Liver (tissue), 3 donors: ENCODE measurements around the gene CCDC102A.

Experiments used
- GABPA ChIP-seq, 2 donors: IDR thresholded peaks in 1 of 2; conservative IDR thresholded peaks in 1 of 2; 2 replicates each; pipeline ENCODE4 v1.6.1; 2016; ENCODE audit warnings: antibody characterized with exemption in 2 of 2, mild to moderate bottlenecking in 1 of 2, moderate library complexity in 1 of 2
- JUND ChIP-seq, 2 donors: IDR thresholded peaks; 2 replicates each; pipeline ENCODE4 v1.6.1; 2016; ENCODE audit warnings: antibody characterized with exemption in 2 of 2
- RAD21 ChIP-seq, 2 donors: IDR thresholded peaks; 2 replicates each; pipeline ENCODE4 v1.6.1; 2016; ENCODE audit warnings: antibody characterized with exemption in 2 of 2, mild to moderate bottlenecking in 2 of 2
- RXRA ChIP-seq, 2 donors: IDR thresholded peaks; 2 replicates each; pipeline ENCODE4 v1.6.1; 2017 to 2018; ENCODE audit warnings: antibody characterized with exemption in 2 of 2, mild to moderate bottlenecking in 1 of 2
- YY1 ChIP-seq: IDR thresholded peaks from 2 replicates; pipeline ENCODE4 v1.6.1; 2016; ENCODE audit warnings: antibody characterized with exemption, mild to moderate bottlenecking
- TF ChIP-seq, protein P1 (sequence below): fragments of 150-350 bp; IDR thresholded peaks from 2 replicates; pipeline ENCODE4 v1.5.1; 2017; ENCODE audit warnings: improper control_type of control experiment, low read depth, low read length; ENCODE audit not compliant: missing input control
- TF ChIP-seq, protein P2 (sequence below): IDR thresholded peaks from 2 replicates; pipeline ENCODE4 v1.6.1; 2016; ENCODE audit warnings: antibody characterized with exemption
- TF ChIP-seq, protein P3 (sequence below): IDR thresholded peaks from 2 replicates; pipeline ENCODE4 v1.6.1; 2016; ENCODE audit warnings: antibody characterized with exemption
- TF ChIP-seq, protein P4 (sequence below): IDR thresholded peaks from 2 replicates; pipeline ENCODE4 v1.6.1; 2016; ENCODE audit warnings: antibody characterized with exemption, mild to moderate bottlenecking
- TF ChIP-seq, protein P5 (sequence below): IDR thresholded peaks from 2 replicates; pipeline ENCODE4 v1.6.1; 2016; ENCODE audit warnings: antibody characterized with exemption
- donor health status: healthy.
- donor health status: healthy.

DNA sequence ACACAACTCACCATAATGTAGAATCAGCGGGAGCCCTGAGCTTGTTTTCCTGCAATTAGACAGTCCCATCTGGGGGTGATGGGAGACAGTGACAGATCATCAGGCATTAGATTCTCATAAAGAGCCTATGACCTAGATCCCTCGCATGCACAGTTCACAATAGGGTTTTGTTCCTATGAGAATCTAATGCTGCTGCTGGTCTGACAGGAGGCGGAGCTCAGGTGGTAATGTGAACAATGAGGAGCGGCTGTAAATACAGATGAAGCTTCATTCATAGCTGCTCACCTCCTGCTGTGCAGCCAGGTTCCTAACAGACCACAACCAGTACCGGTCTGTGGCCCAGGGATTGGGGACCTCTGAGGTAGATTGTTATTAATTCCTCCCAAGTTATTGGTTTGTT is 47.1 kb downstream of the CCDC102A start:
- TF ChIP-seq, protein P1, sequence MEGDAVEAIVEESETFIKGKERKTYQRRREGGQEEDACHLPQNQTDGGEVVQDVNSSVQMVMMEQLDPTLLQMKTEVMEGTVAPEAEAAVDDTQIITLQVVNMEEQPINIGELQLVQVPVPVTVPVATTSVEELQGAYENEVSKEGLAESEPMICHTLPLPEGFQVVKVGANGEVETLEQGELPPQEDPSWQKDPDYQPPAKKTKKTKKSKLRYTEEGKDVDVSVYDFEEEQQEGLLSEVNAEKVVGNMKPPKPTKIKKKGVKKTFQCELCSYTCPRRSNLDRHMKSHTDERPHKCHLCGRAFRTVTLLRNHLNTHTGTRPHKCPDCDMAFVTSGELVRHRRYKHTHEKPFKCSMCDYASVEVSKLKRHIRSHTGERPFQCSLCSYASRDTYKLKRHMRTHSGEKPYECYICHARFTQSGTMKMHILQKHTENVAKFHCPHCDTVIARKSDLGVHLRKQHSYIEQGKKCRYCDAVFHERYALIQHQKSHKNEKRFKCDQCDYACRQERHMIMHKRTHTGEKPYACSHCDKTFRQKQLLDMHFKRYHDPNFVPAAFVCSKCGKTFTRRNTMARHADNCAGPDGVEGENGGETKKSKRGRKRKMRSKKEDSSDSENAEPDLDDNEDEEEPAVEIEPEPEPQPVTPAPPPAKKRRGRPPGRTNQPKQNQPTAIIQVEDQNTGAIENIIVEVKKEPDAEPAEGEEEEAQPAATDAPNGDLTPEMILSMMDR = no peak
- TF ChIP-seq, protein P2, sequence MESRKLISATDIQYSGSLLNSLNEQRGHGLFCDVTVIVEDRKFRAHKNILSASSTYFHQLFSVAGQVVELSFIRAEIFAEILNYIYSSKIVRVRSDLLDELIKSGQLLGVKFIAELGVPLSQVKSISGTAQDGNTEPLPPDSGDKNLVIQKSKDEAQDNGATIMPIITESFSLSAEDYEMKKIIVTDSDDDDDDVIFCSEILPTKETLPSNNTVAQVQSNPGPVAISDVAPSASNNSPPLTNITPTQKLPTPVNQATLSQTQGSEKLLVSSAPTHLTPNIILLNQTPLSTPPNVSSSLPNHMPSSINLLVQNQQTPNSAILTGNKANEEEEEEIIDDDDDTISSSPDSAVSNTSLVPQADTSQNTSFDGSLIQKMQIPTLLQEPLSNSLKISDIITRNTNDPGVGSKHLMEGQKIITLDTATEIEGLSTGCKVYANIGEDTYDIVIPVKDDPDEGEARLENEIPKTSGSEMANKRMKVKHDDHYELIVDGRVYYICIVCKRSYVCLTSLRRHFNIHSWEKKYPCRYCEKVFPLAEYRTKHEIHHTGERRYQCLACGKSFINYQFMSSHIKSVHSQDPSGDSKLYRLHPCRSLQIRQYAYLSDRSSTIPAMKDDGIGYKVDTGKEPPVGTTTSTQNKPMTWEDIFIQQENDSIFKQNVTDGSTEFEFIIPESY = no peak
- TF ChIP-seq YY1 (no peak), RXRA (IDR thresholded peaks at IDR 0.05) (no peak), RAD21 (IDR thresholded peaks at IDR 0.05) (no peak), GABPA (IDR thresholded peaks at IDR 0.05 in 1 of 2, conservative IDR thresholded peaks at IDR 0.05 in 1 of 2) (no peak), JUND (IDR thresholded peaks at IDR 0.05) (no peak)
- TF ChIP-seq, protein P3, sequence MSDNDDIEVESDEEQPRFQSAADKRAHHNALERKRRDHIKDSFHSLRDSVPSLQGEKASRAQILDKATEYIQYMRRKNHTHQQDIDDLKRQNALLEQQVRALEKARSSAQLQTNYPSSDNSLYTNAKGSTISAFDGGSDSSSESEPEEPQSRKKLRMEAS = no peak
- TF ChIP-seq, protein P4, sequence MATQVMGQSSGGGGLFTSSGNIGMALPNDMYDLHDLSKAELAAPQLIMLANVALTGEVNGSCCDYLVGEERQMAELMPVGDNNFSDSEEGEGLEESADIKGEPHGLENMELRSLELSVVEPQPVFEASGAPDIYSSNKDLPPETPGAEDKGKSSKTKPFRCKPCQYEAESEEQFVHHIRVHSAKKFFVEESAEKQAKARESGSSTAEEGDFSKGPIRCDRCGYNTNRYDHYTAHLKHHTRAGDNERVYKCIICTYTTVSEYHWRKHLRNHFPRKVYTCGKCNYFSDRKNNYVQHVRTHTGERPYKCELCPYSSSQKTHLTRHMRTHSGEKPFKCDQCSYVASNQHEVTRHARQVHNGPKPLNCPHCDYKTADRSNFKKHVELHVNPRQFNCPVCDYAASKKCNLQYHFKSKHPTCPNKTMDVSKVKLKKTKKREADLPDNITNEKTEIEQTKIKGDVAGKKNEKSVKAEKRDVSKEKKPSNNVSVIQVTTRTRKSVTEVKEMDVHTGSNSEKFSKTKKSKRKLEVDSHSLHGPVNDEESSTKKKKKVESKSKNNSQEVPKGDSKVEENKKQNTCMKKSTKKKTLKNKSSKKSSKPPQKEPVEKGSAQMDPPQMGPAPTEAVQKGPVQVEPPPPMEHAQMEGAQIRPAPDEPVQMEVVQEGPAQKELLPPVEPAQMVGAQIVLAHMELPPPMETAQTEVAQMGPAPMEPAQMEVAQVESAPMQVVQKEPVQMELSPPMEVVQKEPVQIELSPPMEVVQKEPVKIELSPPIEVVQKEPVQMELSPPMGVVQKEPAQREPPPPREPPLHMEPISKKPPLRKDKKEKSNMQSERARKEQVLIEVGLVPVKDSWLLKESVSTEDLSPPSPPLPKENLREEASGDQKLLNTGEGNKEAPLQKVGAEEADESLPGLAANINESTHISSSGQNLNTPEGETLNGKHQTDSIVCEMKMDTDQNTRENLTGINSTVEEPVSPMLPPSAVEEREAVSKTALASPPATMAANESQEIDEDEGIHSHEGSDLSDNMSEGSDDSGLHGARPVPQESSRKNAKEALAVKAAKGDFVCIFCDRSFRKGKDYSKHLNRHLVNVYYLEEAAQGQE = no peak
- TF ChIP-seq, protein P5, sequence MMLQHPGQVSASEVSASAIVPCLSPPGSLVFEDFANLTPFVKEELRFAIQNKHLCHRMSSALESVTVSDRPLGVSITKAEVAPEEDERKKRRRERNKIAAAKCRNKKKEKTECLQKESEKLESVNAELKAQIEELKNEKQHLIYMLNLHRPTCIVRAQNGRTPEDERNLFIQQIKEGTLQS = no peak
